GM23338 (cell line): ENCODE data around the gene CADPS. TPM values are rescaled to one million over a fixed set of nuclear protein-coding genes. Genes with fewer than 3 reads are reported as not detected.

ENCODE experiments used
- ATAC-seq: fragments of 200-7000 bp; cut with Tn5 transposase; 3 replicates; pipeline ENCODE4 v1.9.1; 2020
- DNase-seq: peaks from one replicate; pipeline ENCODE4 v3.0.0-alpha.2; 2015; ENCODE audit warnings: low spot score
- H2AFZ ChIP-seq: fragments of 200-600 bp; sonication (generic); 2 replicates; pipeline ENCODE4 v1.8.0; 2016; ENCODE audit warnings: antibody characterized with exemption, mild to moderate bottlenecking, moderate library complexity
- H3F3A ChIP-seq: fragments of 200-600 bp; sonication (generic); replicated peaks from 2 replicates; pipeline ENCODE4 v1.8.0; 2017; ENCODE audit warnings: antibody characterized with exemption, mixed run types, low read depth
- H3K27ac ChIP-seq: fragments of 200-600 bp; sonication (generic); 2 replicates; pipeline ENCODE4 v1.6.1; 2016; ENCODE audit warnings: low read depth
- H3K27me3 ChIP-seq: fragments of 200-600 bp; sonication (generic); 2 replicates; pipeline ENCODE4 v1.8.0; 2016; ENCODE audit warnings: mild to moderate bottlenecking, mixed run types, moderate library complexity; ENCODE audit not compliant: insufficient read depth
- H3K36me3 ChIP-seq: fragments of 200-600 bp; sonication (generic); 2 replicates; pipeline ENCODE4 v1.8.0; 2016; ENCODE audit warnings: mild to moderate bottlenecking; ENCODE audit not compliant: insufficient read depth
- H3K4me1 ChIP-seq: fragments of 200-600 bp; sonication (generic); 2 replicates; pipeline ENCODE4 v1.8.0; 2016; ENCODE audit warnings: mild to moderate bottlenecking, moderate library complexity; ENCODE audit not compliant: insufficient read depth
- H3K4me2 ChIP-seq: fragments of 200-600 bp; sonication (generic); 2 replicates; pipeline ENCODE4 v1.7.1; 2017; ENCODE audit warnings: mixed run types
- H3K4me3 ChIP-seq: fragments of 200-600 bp; sonication (generic); 2 replicates; pipeline ENCODE4 v1.6.1; 2016; ENCODE audit warnings: mixed run types
- H3K79me2 ChIP-seq: fragments of 200-600 bp; sonication (generic); replicated peaks from 2 replicates; pipeline ENCODE4 v1.8.0; 2017; ENCODE audit warnings: mild to moderate bottlenecking; ENCODE audit not compliant: insufficient read depth
- H3K9me2 ChIP-seq: fragments of 200-600 bp; sonication (generic); 2 replicates; pipeline ENCODE4 v1.8.0; 2017; ENCODE audit not compliant: insufficient read depth
- H4K20me1 ChIP-seq: fragments of 200-600 bp; sonication (generic); replicated peaks from 2 replicates; pipeline ENCODE4 v1.8.0; 2017; ENCODE audit warnings: mild to moderate bottlenecking; ENCODE audit not compliant: insufficient read depth
- H3K27ac Mint-ChIP-seq: 2 replicates; pipeline ENCODE4 v1.8.0; 2020; ENCODE audit warnings: inconsistent platforms, mild to moderate bottlenecking, moderate library complexity, mixed read lengths
- H3K27me3 Mint-ChIP-seq: 3 replicates; pipeline ENCODE4 v1.8.0; 2022; ENCODE audit warnings: low read depth, mild to moderate bottlenecking, moderate library complexity, mixed read lengths, inconsistent platforms; ENCODE audit not compliant: insufficient read depth, poor library complexity
- H3K36me3 Mint-ChIP-seq: 3 replicates; pipeline ENCODE4 v1.8.0; 2021; ENCODE audit warnings: low read depth, mild to moderate bottlenecking, inconsistent platforms, moderate library complexity, mixed read lengths
- H3K4me1 Mint-ChIP-seq: 3 replicates; pipeline ENCODE4 v1.8.0; 2020; ENCODE audit warnings: mild to moderate bottlenecking, inconsistent platforms, mixed read lengths
- H3K4me3 Mint-ChIP-seq: 3 replicates; pipeline ENCODE4 v1.8.0; 2021; ENCODE audit warnings: moderate library complexity, mild to moderate bottlenecking, inconsistent platforms, mixed read lengths
- H3K9me3 Mint-ChIP-seq: 3 replicates; pipeline ENCODE4 v1.8.0; 2020; ENCODE audit warnings: moderate library complexity, mild to moderate bottlenecking, inconsistent platforms, mixed read lengths
- ETS1 ChIP-seq: IDR thresholded peaks from 2 replicates; pipeline ENCODE4 v1.6.1; 2016; ENCODE audit warnings: antibody characterized with exemption
- EZH2 ChIP-seq: fragments of 200-600 bp; sonication (generic); IDR thresholded peaks from one replicate; pipeline ENCODE4 v1.8.0; 2017; ENCODE audit warnings: antibody characterized with exemption, mild to moderate bottlenecking, low read depth; ENCODE audit not compliant: unreplicated experiment
- EZH2phosphoT487 ChIP-seq: fragments of 200-600 bp; sonication (generic); IDR thresholded peaks from one replicate; pipeline ENCODE4 v1.8.1; 2018; ENCODE audit warnings: antibody characterized with exemption; ENCODE audit not compliant: unreplicated experiment
- JUNB ChIP-seq: IDR thresholded peaks from one replicate; pipeline ENCODE4 v1.6.1; 2016; ENCODE audit warnings: antibody characterized with exemption; ENCODE audit not compliant: unreplicated experiment
- NANOG ChIP-seq: IDR thresholded peaks from 2 replicates; pipeline ENCODE4 v1.6.1; 2016; ENCODE audit warnings: antibody characterized with exemption, borderline replicate concordance
- STAT1 ChIP-seq: IDR thresholded peaks from one replicate; pipeline ENCODE4 v1.6.1; 2016; ENCODE audit warnings: antibody characterized with exemption; ENCODE audit not compliant: unreplicated experiment
- ZNF331 ChIP-seq: fragments of 250-450 bp; sonication (Bioruptor Pico); IDR thresholded peaks from 2 replicates; pipeline ENCODE4 v1.5.0; 2020; ENCODE audit warnings: low read depth, mild to moderate bottlenecking, moderate library complexity
- ZNF462 ChIP-seq: fragments of 250-450 bp; sonication (Bioruptor Pico); IDR thresholded peaks from 2 replicates; pipeline ENCODE4 v1.5.0; 2020; ENCODE audit warnings: mild to moderate bottlenecking, moderate library complexity
- polyA plus RNA-seq: library from polyadenylated mRNA; unstranded; fragments of >200 nt; fragmentation: Nextera tagmentation; extraction: Ambion mirVana; gene quantifications from 2 replicates; pipeline ENCODE4 v1.2.1, GENCODE V29; 2016
- total RNA-seq: library from RNA; depleted of rRNA; stranded (reverse); fragments of >200 nt; shearing (Covaris generic); gene quantifications from 2 replicates; pipeline ENCODE4 v1.2.3, GENCODE V29; 2014

Gene CADPS
- total and polyA plus RNA-seq, 2 experiments from 2014 or later = 14.7 to 22.0 TPM

GRCh38 chr3:62724503-62724902, 150.7 kb downstream of the CADPS start (continued):
- TF ChIP-seq ZNF462 (CRISPR knock-in tag) (no peak), JUNB (no peak), EZH2phosphoT487 (no peak), ZNF331 (CRISPR knock-in tag) (no peak)

GRCh38 chr3:62723914-62724217, 151.3 kb downstream of the CADPS start:
- H3K4me1 ChIP-seq = 0 out of 2 replicates have a peak, but pooled peaks cover 6% of the 10 kb centered on the region
- no peaks in the 10 kb centered on the region for H3K79me2 ChIP-seq
- 0 out of 2 replicates have a peak, but pooled peaks cover 3% of the 10 kb centered on the region for H3K9me2 ChIP-seq
- Mint-ChIP-seq H3K4me3 (no peak overlapping the region; the same call in 2 of the 3 replicates), H3K27ac (no peak overlapping the region), H3K27me3 (no peaks in the 10 kb centered on the region), H3K4me1 (peaks cover 34% of the 10 kb centered on the region), H3K36me3 (no peaks in the 10 kb centered on the region), H3K9me3 (no peaks in the 10 kb centered on the region; the same call in 2 of the 3 replicates)
- H3K27ac ChIP-seq = no peak overlapping the region
- no peaks in the 10 kb centered on the region for H4K20me1 ChIP-seq
- 0 out of 2 replicates have a peak overlapping the region, but pooled peaks have one; percentile 38 for H3K4me2 ChIP-seq
- no peaks in the 10 kb centered on the region for H3F3A ChIP-seq
- no peaks in the 10 kb centered on the region for H3K27me3 ChIP-seq
- H2AFZ ChIP-seq = peak overlapping the region; percentile 85; the same call in 1 of the 2 replicates
- no peaks in the 10 kb centered on the region for H3K36me3 ChIP-seq
- DNase-seq (no peak), ATAC-seq (peak; percentile 56; the same call in 2 of the 3 replicates)
- H3K4me3 ChIP-seq = no peak overlapping the region
- TF ChIP-seq ZNF462 (CRISPR knock-in tag) (no peak), ETS1 (no peak), EZH2 (no peak), STAT1 (no peak), ZNF331 (CRISPR knock-in tag) (no peak), JUNB (no peak), NANOG (no peak)
